GM10248 (cell line): ENCODE results near the gene MTHFD1L.

ENCODE experiments used
- CTCF ChIA-PET: fragments of 300-600 bp; sonication (Branson Sonifier 250); formaldehyde crosslinking; extraction: SDS; loops from one replicate; lab custom pipeline; 2021; ENCODE audit warnings: antibody characterized with exemption; lab: Yijun Ruan, JAX
- POLR2A ChIA-PET: fragments of 350-650 bp; sonication (Branson Sonifier 250); formaldehyde crosslinking; extraction: SDS; loops from one replicate; lab custom pipeline; 2020; ENCODE audit warnings: antibody characterized with exemption; lab: Yijun Ruan, JAX
- DNase-seq: peaks from one replicate; pipeline ENCODE4 v3.0.0; 2012; ENCODE audit errors: extremely low spot score
- TF ChIP-seq, protein P1 (sequence below): IDR thresholded peaks from 2 replicates; pipeline ENCODE4 v1.5.1; 2012; ENCODE audit warnings: mild to moderate bottlenecking, low read depth; ENCODE audit errors: extremely low read depth, missing control alignments, control extremely low read depth

The MTHFD1L gene

DNA sequence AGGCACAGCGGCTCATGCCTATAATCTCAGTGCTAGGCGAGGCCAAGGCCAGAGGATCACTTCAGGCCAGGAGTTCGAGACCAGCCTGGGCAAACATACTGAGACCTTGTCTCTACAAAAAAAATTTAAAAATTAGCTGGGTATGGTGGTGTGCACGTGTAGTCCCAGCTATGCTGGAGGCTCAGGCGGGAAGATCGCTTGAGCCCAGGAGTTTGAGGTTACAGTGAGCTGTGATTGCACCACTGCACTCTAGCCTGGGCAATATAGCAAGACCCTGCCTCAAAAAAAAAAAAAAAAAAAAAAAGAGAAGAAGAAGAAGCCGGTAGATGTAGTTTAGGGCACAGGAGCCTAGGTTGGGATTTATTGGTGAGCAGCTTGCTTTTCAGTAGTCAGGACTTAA, 20.7 kb downstream of the MTHFD1L start:
- ChIA-PET POLR2A (no interaction called here), CTCF (interaction anchor here (1.0 to 12.2 kb wide), 8 partner anchors 10 to 439 kb away, joined by 3 to 373 read pairs (median 9); partner anchors contain the start of gene MTHFD1L)
- TF ChIP-seq, protein P1, sequence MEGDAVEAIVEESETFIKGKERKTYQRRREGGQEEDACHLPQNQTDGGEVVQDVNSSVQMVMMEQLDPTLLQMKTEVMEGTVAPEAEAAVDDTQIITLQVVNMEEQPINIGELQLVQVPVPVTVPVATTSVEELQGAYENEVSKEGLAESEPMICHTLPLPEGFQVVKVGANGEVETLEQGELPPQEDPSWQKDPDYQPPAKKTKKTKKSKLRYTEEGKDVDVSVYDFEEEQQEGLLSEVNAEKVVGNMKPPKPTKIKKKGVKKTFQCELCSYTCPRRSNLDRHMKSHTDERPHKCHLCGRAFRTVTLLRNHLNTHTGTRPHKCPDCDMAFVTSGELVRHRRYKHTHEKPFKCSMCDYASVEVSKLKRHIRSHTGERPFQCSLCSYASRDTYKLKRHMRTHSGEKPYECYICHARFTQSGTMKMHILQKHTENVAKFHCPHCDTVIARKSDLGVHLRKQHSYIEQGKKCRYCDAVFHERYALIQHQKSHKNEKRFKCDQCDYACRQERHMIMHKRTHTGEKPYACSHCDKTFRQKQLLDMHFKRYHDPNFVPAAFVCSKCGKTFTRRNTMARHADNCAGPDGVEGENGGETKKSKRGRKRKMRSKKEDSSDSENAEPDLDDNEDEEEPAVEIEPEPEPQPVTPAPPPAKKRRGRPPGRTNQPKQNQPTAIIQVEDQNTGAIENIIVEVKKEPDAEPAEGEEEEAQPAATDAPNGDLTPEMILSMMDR, result no peak

DNA sequence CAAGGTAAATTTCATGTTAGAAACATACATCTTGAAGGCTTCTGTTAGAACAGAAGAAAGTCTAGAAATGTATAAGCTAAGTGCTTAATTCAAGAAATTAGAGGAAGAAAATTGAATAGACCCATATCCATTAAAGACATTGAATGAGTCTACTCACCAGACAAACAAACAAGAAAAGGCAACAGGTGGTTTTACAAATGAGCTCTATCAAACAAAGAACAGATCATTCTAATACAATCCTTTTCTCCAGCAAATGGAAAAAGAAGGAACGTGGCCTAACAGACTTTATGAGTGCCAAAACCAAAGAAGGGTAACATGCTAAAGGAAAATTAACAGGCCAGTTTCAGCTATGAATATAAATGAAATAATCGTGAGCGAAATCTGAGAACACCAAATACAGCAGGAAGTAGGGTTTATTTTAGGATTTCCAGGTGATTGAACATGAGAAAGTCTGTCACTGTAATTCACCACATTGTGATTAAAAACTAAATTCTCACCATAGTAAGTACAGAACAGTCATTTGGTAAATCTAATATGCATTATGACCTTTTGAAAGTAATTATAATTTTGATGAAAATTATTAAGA, 22.6 kb downstream of the MTHFD1L start:
- DNase-seq, result peak; percentile 24
- TF ChIP-seq, protein P1, result no peak
- ChIA-PET CTCF (interaction anchor here (0.9 to 12.2 kb wide), 8 partner anchors 12 to 445 kb away, joined by 3 to 373 read pairs (median 73); partner anchors contain the start of gene MTHFD1L), POLR2A (interaction anchor here (0.6 kb wide), 1 partner anchor 15 kb away, joined by 3 read pairs; no protein-coding TSS in a partner anchor)

More for the DNA sequence above, 20.7 kb downstream of the MTHFD1L start:
- no peak for DNase-seq

DNA sequence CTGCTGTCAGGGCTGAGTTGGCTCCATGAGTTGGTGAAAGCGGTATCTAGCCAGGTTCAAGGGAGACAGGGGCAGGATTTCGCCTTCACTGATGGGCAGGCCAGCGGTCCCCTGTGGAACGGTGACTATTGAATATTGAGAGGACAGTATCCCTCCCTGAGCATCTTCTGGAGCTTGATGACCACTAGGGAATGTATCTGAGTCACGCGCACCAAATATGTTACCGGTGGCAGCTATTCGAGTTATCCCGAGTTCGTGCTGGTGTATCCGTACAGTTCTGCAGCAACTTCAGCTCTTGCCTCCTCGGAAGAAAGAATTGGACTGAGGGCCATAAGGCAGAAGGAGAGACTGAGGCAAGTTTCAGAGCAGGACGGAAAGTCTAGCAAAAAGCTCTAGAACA, 24.8 kb downstream of the MTHFD1L start:
- ChIA-PET POLR2A (interaction anchor here (0.6 to 0.7 kb wide), 2 partner anchors 10 to 37 kb away, joined by 3 to 5 read pairs; no protein-coding TSS in a partner anchor), CTCF (interaction anchor here (0.5 to 12.2 kb wide), 14 partner anchors 8 to 443 kb away, joined by 3 to 373 read pairs (median 34); partner anchors contain the start of gene MTHFD1L)
- TF ChIP-seq, protein P1, result no peak
- DNase-seq, result no peak

DNA sequence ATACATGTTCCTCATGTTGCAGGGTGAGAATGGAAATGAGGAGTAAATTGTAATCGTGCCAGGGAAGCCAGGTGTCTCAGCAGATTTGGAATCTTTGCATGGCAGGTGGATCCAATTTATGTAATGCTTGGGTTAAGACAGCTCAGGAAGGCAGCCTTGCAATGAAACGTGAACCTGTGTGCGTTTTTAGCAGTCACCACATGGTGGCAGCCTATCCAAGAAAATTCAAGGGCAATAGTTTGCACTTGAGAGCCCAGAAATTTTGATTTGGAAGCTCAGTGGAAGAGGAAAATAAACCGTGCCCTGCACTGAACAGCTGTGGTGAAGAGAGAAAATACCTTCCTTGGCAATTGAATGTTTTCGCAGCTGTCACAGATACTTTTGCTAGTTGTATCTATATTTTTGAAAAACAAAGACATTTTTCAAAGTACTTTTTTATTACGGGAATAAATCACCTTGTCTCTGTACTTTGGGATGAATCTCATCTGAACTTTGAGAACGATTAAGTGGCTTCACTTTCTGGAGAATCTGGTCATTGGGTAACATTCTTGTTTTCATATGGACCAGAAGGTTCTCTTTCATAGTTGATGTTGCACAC, 26.5 kb downstream of the MTHFD1L start:
- TF ChIP-seq, protein P1, result peak; percentile 82
- ChIA-PET POLR2A (no interaction called here), CTCF (interaction anchor here (0.6 to 12.2 kb wide), 57 partner anchors 9 to 490 kb away, joined by 3 to 373 read pairs (median 5); partner anchors contain the start of gene MTHFD1L)
- peak; percentile 45 for DNase-seq

DNA sequence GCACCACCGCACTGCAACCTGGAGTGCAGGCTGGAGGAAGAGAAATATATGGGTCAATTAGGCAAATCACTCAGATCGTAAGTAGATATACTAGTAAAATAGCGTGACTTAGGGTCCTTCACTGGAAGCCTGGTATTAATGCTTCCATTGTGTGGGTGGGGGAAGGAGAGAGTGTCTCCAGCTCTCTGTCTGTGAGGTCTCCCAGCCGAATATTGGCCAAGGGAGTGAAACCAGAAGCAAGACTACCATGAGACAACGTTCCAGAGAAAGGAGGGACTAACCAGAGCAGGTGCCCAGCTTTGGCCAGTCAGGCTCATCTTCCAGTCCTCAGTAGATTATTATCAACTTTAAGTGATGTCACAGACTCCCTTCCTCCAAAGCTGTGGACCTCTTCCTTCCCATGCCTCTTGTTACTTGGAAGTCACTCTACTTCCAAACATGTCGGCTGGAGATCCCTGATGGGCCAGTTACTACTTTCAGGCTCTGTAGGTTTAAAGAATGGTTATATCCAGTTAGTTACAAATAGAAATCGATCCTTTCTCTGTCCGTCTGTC, 28.8 kb downstream of the MTHFD1L start:
- POLR2A ChIA-PET, result no interaction called here
- no peak for DNase-seq
- CTCF ChIA-PET, result interaction anchor here (1.2 to 12.2 kb wide), 12 partner anchors 8 to 439 kb away, joined by 3 to 373 read pairs (median 14); partner anchors contain the start of gene MTHFD1L
- TF ChIP-seq, protein P1, result no peak

DNA sequence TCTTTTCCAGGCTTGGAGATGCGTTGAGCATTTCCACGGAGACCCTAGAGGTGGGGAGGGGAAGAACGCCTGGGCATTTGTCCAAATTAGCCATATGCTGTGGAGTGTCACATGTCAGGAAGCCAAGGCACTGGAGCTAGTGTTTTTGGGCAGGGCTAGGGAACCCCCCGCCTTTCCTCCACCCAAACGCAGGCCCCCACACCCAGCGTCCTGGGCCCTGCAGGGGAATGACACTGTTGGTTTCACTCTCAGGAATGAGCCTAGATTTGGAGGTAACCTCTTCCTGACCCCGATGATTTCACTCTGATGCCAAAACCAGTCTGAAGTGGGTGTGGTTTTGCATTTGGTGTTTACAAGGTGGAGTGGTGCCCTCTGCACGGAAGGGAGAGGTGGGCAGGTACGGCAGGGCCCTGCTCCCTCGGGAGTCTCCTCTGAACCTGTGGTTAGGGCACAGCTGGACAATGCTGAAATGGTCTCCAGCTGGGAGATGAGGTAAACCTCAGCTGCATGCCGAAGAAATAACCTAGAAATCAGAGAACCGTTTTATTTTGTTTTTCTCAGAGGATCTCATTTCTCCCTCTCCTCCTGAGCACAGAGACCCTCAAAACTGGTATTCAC, 29.5 kb downstream of the MTHFD1L start:
- ChIA-PET CTCF (interaction anchor here (0.8 to 12.2 kb wide), 14 partner anchors 7 to 438 kb away, joined by 3 to 373 read pairs (median 4); no protein-coding TSS in a partner anchor), POLR2A (interaction anchor here (0.9 kb wide), 1 partner anchor 27 kb away, joined by 7 read pairs; no protein-coding TSS in a partner anchor)
- TF ChIP-seq, protein P1, result no peak
- DNase-seq, result peak; percentile 45
